NCI-H1105 treated with DMSO at 0.1 percent for 48 hours (cell line): ENCODE data around the gene CLPX.
"Not testable (repeated sequence)": the region's sequence is repeated elsewhere in the genome, so short reads cannot be mapped to it uniquely, and the experiment has no call there.

Experiments used
- DNase-seq: peaks from one replicate; lab custom pipeline; 2025; lab: John Stamatoyannopoulos, UW

Gene CLPX

DNA sequence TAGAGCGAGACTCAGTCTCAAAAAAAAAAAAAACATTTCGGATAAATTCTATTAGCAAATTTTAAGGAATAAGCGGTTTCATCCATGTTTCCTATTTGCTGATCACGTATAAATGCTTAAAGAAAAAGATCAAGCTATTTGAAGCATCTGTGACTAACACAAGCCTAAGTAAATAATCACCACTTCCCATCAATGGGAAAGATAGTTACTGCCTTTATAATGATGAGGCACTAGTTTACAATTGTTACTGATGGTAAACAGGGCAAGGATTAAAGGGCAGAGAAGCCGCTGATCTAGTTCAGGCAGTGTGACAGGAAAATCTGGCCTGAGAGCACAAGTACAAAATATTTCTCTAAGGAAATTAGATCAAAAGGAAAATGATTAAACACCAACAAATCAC is 13.7 kb downstream of the CLPX start:
- no peak for DNase-seq

DNA sequence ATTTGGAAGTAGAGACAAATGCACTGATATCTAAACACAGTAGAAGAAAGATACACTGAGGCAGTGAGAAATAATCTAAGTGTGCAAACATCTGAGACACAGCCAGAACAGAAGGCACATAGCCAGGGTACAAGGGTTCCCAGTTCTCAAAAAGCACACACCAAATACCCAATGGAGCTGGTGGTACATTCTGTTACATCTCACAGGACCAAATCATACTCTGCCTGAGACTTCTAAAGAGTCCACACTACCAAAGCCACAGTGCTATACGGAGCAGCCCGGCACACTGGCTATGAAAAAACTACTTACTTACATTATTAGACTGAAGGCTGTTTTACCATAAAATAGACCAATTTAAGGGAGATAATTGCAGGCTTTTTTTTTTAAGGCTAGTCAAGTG is 19.3 kb downstream of the CLPX start:
- DNase-seq, result no peak

DNA sequence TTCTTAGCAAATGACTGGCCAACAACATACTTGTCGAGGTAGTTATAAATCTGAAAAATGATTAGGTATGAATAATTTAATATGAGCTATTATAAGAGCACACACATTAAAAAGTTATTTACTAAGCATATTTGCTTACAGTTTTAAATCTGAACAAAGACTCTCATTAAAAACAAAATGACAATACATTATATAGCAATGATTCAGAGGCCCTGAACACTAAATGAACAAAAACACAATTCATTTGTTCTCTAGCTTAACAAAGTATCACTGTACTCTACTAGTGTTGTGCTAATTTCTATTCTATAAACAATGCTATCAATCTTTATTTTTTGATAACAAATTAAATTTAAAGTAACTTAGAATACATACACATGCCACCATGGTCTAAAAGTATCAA is 21.0 kb downstream of the CLPX start:
- DNase-seq, result no peak

- DNase-seq, result no peak
These were observed 22.1 kb downstream of the CLPX start for GRCh38 chr15:65163041-65163440.

DNA sequence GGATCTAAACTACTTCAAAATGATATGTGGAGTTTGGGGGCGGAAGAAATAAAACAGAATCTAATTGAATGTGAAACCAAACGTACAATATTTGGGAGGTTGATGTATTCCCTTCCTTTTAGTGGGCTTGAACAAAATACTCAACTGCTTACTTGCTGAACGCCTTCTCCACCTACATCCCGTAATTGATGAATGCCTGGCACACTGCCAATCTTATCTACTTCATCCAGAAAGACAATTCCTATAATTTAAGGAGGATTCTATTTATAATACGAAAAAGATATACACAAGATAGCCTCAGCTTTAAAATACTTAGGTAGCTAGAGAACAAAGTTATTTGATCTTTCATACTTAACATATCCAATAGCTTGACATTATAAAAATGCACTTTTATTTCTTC is 28.4 kb downstream of the CLPX start:
- DNase-seq, result peak; percentile 13

DNA sequence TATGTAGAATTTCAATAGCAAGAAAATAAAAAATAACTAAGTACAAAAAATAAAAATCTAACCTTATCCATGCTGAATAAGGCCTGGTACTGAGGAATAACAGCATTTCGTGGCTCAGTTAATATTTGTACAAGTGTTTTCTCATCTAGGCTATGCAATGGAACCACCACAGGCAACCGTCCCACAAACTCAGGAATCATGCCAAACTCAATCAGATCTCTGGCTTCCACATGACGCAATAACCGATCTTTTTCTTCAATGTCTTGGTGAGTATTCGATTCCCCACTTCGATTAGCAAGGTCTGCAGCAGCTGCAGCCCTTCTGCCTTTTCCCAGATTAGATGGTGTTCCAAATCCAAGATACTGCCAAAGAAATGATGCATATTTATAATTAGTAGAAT is 30.4 kb downstream of the CLPX start:
- DNase-seq, result no peak

DNA sequence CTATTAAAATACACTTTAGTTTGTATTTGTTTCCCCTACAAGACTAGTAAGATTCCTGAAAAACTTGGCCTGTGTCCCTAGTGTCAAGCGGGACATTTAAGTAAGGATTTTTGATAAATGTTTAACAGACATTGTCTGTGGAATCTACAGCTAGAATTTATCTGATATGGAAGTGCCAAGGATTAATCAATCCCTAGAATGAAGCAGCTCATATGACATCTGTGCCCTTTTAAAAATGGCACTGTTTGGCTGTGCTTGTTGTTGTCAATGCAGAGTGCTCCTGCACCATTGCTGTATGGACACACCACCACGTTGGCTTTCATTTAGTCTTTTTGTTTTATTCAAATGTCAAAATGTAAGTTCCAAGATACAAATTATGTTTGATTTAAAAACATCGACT is 37.2 kb downstream of the CLPX start:
- DNase-seq, result no peak

DNA sequence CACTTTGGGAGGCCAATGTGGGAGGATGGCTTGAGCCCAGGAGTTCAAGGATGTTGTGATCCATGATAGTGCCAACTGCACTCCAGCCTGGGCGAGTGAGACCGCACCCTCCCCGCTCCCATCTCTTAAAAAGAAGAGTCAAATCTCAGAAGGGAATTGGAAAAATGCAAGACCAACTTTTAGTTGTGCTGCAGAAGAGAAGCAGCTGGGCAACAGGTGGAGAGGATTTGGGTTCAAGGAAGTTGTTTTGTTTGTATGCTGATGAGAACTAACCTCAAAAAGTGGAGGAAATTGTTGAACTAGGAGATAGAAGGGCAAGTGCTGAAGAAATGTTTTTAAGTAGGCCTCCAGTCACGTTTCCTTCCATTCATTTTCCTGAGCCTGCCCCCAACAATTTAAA is 38.7 kb downstream of the CLPX start:
- no peak for DNase-seq

DNA sequence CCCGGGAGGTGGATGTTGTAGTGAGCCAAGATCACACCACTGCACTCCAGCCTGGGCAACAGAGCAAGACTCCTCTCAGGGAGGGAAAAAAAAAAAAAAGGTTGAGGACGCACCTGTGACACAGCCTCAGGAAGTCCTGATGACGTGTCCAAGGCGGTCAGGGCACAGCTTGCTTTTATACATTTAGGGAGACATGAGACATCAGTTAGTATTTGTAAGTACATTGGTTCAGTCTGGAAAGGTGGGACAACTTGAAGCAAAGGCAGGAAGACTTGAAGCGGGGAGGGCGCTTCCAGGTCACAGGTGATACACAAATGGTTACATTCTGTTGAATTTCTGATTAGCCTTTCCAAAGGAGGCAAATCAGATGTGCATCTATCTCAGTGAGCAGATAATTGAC is 46.5 kb downstream of the CLPX start:
- not testable (repeated sequence) for DNase-seq

- DNase-seq, result not testable (repeated sequence)
These were observed 47.2 kb downstream of the CLPX start for GRCh38 chr15:65137893-65138292.

DNA sequence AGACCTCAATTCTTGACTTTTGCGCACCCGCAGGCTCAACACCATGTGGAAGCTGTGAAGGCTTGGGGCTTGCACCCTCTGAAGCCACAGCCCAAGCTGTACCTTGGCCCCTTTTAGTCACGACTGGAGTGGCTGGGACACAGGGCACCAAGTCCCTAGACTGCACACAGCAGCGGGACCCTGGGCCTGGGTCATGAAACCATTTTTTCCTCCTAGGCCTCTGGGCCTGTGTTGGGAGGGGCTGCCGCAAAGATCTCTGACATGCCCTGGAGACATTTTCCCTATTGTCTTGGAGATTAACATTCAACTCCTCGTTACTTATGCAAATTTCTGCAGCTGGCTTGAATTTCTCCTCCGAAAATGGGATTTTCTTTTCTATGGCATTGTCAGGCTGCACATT is 48.1 kb downstream of the CLPX start:
- not testable (repeated sequence) for DNase-seq

- no peak for DNase-seq
These were observed 50.6 kb downstream of the CLPX start for GRCh38 chr15:65134538-65134937.

GRCh38 chr15:65133548-65134200 is 51.5 kb downstream of the CLPX start, which contains the start of gene PDCD7:
PDCD7 (minus strand) TSS chr15:65133808; CDS start chr15:65133781, 27 bp downstream.
- DNase-seq, result peak; percentile 95

GRCh38 chr15:65132878-65133547 is 52.1 kb downstream of the CLPX start:
- no peak for DNase-seq

GRCh38 chr15:65130941-65131340 is 54.2 kb downstream of the CLPX start:
- no peak for DNase-seq

DNA sequence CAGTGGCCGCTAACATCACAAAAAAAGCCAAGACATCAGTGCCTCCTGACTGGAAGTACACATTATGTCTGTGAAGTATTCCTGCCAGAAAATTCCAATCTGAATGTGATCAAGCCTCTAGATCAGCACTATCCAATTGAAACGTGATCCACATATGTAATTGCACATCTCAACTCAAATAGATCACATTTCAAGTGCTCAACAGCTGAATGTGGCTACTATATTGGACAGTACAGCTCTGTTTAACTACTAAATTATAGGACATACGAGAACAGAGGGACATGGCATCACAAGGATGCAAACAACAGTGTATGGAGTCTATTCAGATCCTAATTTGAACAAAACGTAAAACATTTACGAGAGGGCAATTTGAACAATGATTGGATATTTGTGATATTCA is 69.6 kb downstream of the CLPX start:
- peak; percentile 88 for DNase-seq

GRCh38 chr15:65115086-65115485 is 70.1 kb downstream of the CLPX start, which contains the start of gene UBAP1L:
UBAP1L (minus strand) TSS chr15:65115200; CDS start chr15:65106215, 8,985 bp downstream.
- peak; percentile 22 for DNase-seq

DNA sequence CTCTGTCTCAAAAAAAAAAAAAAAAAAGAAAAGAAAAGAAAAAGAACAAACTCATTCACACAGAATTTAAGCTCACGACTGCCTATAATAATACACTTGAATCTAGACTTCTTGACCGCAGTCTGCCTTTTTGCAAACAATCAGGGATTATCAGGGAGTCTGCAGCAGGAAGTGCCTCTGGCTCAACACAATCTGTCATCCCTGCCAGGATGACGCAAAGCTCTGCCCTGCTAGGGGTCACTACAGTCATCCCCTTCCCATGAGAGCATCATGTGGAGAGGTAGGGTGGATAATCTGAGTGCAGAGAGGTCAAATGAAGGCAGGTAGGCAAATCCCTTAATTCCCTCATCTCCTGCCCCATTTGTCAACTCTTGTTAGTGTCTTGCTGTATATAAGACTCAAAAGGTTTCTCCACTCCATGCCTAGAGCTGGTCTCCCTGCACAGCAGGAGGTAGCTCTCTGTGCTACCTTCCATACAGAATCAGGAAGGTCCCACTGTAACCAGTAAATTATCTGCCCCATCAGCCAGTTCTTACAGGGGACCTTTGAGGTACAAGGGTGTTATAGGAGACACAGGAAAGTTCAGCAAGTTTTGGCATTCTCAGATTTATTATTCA is 74.4 kb downstream of the CLPX start:
- DNase-seq, result no peak

DNA sequence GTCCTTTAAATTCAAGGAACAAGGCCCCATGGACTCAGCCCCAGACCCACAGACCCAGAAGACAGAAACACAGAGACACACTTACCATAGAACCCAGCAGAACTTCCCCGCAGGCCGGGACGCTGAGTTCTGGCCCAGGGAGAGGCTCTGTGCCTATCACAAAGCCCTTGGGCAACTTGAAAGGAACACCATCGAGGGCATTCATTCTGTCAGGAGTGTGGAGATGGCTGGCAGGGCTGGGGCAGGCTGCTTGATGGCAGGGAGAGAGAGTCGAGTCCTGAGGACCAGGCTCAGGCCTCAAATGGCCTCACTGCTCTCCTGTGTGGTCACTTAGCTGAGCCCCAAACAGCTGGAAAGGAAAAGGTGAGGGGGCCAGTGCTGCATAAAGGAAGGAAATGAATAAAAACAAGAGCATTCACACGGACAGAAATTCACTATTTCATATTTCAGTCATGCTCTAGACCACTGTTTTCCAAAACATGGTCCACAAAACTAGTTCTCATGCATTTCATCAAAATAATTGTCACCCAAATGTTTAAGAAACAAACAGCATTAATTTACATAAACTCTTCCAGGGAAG is 79.0 kb downstream of the CLPX start:
- no peak for DNase-seq

GRCh38 chr15:65105038-65105437 is 80.1 kb downstream of the CLPX start:
- no peak for DNase-seq

GRCh38 chr15:65102912-65103311 is 82.2 kb downstream of the CLPX start:
- DNase-seq, result no peak

GRCh38 chr15:65101891-65102708 is 83.0 kb downstream of the CLPX start:
- DNase-seq, result no peak
